H1 (cell line): ENCODE results near the gene KIAA1614.

Experiments
- CHD2 ChIP-seq: IDR thresholded peaks from 2 replicates; pipeline ENCODE4 v1.6.1; 2012; ENCODE audit warnings: low read length, improper control_type of control experiment
- EZH2 ChIP-seq: fragments of 200-600 bp; sonication (generic); IDR thresholded peaks from 2 replicates; pipeline ENCODE4 v1.7.1; 2012; ENCODE audit warnings: low read depth, mild to moderate bottlenecking, moderate library complexity, low read length, inconsistent platforms; ENCODE audit not compliant: severe bottlenecking
- JUN ChIP-seq: IDR thresholded peaks from 2 replicates; pipeline ENCODE4 v1.6.1; 2011; ENCODE audit warnings: low read depth, mild to moderate bottlenecking, improper control_type of control experiment, low read length
- POLR2A ChIP-seq, 2 experiments: IDR thresholded peaks; 1 replicate in 1 of 2; 2 replicates in 1 of 2; pipeline ENCODE4 v1.6.1; 2011; ENCODE audit warnings: low read depth in 2 of 2, low read length in 2 of 2, mild to moderate bottlenecking in 2 of 2; ENCODE audit errors: control extremely low read depth in 1 of 2
- POLR2AphosphoS5 ChIP-seq: IDR thresholded peaks from 2 replicates; pipeline ENCODE4 v1.6.1; 2011; ENCODE audit warnings: low read depth, low read length
- RAD21 ChIP-seq, 2 experiments: IDR thresholded peaks in 1 of 2; conservative IDR thresholded peaks in 1 of 2; 2 replicates each; pipeline ENCODE4 v1.6.1; 2011; ENCODE audit warnings: low read depth in 2 of 2, low read length in 2 of 2, improper control_type of control experiment in 1 of 2, inconsistent platforms in 1 of 2, mild to moderate bottlenecking in 1 of 2, moderate library complexity in 1 of 2
- TCF12 ChIP-seq: IDR thresholded peaks from 2 replicates; pipeline ENCODE4 v1.6.1; 2011; ENCODE audit warnings: low read depth, mild to moderate bottlenecking, low read length
- YY1 ChIP-seq: IDR thresholded peaks from 2 replicates; pipeline ENCODE4 v1.6.1; 2011; ENCODE audit warnings: low read depth, mild to moderate bottlenecking, low read length
- ZNF274 ChIP-seq: IDR thresholded peaks from 2 replicates; pipeline ENCODE4 v1.7.0; 2012; ENCODE audit warnings: low read length, borderline replicate concordance; ENCODE audit errors: extremely low read depth
- TF ChIP-seq, protein P1 (sequence below), 3 experiments: IDR thresholded peaks; 1 replicate in 2 of 3; 2 replicates in 1 of 3; pipeline versions ENCODE4 v1.5.1 to v1.6.1; 2011; ENCODE audit warnings: low read length in 3 of 3, mild to moderate bottlenecking in 3 of 3, inconsistent platforms in 2 of 3, low read depth in 1 of 3, moderate library complexity in 1 of 3; ENCODE audit not compliant: insufficient read depth in 1 of 3; ENCODE audit errors: control extremely low read depth in 1 of 3

- TF ChIP-seq ZNF274 (no peak), YY1 (no peak), RAD21 (IDR thresholded peaks at IDR 0.05 in 1 of 2, conservative IDR thresholded peaks at IDR 0.05 in 1 of 2; ENCODE audit: low read depth in 2 of 2, low read length in 2 of 2) (no peak; a peak in 1 of 4 replicates), JUN (no peak), EZH2 (no peak), POLR2A (IDR thresholded peaks at IDR 0.05; ENCODE audit: control extremely low read depth in 1 of 2, low read depth in 2 of 2, low read length in 2 of 2) (no peak), CHD2 (no peak), POLR2AphosphoS5 (no peak), TCF12 (no peak)
- TF ChIP-seq, protein P1, sequence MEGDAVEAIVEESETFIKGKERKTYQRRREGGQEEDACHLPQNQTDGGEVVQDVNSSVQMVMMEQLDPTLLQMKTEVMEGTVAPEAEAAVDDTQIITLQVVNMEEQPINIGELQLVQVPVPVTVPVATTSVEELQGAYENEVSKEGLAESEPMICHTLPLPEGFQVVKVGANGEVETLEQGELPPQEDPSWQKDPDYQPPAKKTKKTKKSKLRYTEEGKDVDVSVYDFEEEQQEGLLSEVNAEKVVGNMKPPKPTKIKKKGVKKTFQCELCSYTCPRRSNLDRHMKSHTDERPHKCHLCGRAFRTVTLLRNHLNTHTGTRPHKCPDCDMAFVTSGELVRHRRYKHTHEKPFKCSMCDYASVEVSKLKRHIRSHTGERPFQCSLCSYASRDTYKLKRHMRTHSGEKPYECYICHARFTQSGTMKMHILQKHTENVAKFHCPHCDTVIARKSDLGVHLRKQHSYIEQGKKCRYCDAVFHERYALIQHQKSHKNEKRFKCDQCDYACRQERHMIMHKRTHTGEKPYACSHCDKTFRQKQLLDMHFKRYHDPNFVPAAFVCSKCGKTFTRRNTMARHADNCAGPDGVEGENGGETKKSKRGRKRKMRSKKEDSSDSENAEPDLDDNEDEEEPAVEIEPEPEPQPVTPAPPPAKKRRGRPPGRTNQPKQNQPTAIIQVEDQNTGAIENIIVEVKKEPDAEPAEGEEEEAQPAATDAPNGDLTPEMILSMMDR (IDR thresholded peaks at IDR 0.05; ENCODE audit: control extremely low read depth in 1 of 3, insufficient read depth in 1 of 3, low read depth in 1 of 3, low read length in 3 of 3): no peak
These were observed 14.1 kb upstream of the KIAA1614 start for GRCh38 chr1:180898441-180899219.
